ENCODE results near the gene TBC1D2B. TPM values are rescaled to one million over a fixed set of nuclear protein-coding genes. Genes with fewer than 3 reads are reported as not detected.

Gene TBC1D2B
- total and polyA plus RNA-seq, 4 donors: 21.8 to 62.9 (median 38.9) TPM

DNA sequence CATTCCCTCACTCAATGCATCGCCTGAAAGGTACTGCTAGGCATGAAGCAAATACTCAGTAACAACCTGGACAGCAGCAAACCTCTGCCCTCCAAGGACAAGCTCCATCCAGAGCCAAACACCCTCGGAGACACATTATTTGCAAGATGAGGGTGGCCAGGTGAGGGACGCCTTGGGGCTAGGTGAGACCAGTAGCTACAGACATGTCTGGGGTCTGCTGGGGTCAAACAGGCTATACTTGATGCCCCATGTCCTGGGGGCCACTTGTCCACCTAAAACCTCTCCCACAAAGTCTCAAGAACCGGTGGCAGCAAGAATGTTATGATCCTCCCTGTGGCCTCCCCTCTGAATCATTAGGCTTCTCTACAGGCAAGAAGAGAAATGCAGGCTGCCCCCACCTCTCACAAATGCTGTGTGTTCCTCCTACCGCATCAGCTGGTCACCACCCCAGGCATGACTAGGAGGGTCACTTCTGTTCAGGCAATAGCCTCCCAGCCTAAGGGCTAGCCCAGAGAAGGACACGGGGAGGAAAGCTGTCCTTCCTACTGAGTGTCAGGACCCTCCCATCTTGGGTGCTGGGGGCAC lies 54.3 kb downstream of the TBC1D2B start:
- no peak for ATAC-seq (ENCODE audit: insufficient read depth, low FRiP score)
- DNase-seq: no peak
- WGBS, 2 donors: 91 to 98% methylated on average over 6 of the region's 6 CpGs
- Histone ChIP-seq H3K9me3 (ENCODE audit: control insufficient read depth in 4 of 4, insufficient read depth in 3 of 4, low read length in 3 of 4) (no peaks in the 10 kb centered on the region), H3K27ac (ENCODE audit: low read depth in 1 of 2, low read length in 1 of 2) (peak overlapping the region in 1 of 2 donors; percentile 1), H3K36me3 (ENCODE audit: control insufficient read depth in 4 of 4, insufficient read depth in 4 of 4, low read length in 4 of 4) (peaks cover 5 to 45% (median 32%) of the 10 kb centered on the region in 4 donors), H3K4me1 (ENCODE audit: control insufficient read depth in 5 of 5, insufficient read depth in 5 of 5, low read length in 5 of 5) (peaks cover 0 to 29% (median 17%) of the 10 kb centered on the region in 5 donors), H3K4me3 (no peak overlapping the region), H3K9ac (ENCODE audit: insufficient read depth in 1 of 2, low read length in 2 of 2) (no peak overlapping the region), H3K27me3 (ENCODE audit: control insufficient read depth in 3 of 3, insufficient read depth in 3 of 3, low read length in 2 of 3) (no peaks in the 10 kb centered on the region)
- TF ChIP-seq, protein P1, sequence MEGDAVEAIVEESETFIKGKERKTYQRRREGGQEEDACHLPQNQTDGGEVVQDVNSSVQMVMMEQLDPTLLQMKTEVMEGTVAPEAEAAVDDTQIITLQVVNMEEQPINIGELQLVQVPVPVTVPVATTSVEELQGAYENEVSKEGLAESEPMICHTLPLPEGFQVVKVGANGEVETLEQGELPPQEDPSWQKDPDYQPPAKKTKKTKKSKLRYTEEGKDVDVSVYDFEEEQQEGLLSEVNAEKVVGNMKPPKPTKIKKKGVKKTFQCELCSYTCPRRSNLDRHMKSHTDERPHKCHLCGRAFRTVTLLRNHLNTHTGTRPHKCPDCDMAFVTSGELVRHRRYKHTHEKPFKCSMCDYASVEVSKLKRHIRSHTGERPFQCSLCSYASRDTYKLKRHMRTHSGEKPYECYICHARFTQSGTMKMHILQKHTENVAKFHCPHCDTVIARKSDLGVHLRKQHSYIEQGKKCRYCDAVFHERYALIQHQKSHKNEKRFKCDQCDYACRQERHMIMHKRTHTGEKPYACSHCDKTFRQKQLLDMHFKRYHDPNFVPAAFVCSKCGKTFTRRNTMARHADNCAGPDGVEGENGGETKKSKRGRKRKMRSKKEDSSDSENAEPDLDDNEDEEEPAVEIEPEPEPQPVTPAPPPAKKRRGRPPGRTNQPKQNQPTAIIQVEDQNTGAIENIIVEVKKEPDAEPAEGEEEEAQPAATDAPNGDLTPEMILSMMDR (IDR thresholded peaks at IDR 0.05; ENCODE audit: control extremely low read depth, extremely low read depth): no peak

DNA sequence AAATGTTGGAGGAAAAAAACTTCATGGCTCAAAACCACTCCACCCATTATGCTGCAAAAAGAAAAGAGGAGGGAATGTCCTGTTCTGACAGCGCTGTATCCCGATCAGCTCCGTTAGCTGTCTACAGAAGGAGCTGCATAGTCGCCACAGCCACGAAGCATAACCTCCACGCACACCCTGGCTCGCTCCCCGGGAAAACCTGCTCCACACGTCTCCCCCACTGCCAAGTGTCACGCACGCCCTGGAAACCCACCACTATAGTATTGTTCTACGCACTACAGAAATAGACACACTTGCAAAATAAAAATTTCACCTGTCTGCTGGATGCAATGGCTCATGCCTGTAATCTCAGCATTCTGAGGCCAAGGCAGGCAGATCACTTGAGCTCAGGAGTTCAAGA lies 55.8 kb downstream of the TBC1D2B start:
- H3K4me1 ChIP-seq (ENCODE audit: control insufficient read depth in 5 of 5, insufficient read depth in 5 of 5, low read length in 5 of 5): peaks cover 0 to 29% (median 17%) of the 10 kb centered on the region in 5 donors
- WGBS, 2 donors: 71 to 90% methylated on average over 12 of the region's 12 CpGs

DNA sequence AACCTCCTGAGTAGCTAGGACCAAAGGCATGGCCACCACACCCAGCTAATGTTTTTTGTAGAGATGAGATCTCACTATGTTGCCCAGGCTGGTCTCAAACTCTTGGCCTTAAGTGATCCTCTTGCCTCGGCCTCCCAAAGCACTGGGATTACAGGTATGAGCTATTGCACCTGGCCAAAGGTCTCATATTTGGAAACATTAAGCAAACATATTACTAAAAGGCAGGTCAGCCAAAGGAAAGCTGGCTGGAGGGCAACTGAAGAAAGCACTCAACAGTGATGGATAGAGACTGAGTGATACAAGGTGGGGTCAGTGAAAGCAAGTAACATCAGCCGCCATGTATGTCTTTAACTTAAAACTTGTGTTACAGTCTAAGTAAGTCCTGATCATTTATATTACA lies 57.5 kb downstream of the TBC1D2B start:
- peaks cover 12 to 40% (median 32%) of the 10 kb centered on the region in 4 donors for H3K36me3 ChIP-seq (ENCODE audit: control insufficient read depth in 4 of 4, insufficient read depth in 4 of 4, low read length in 4 of 4)
- WGBS, 2 donors: 92 to 96% methylated on average over 2 of the region's 2 CpGs
- DNase-seq: no peak

More for the DNA sequence above, 55.8 kb downstream of the TBC1D2B start:
- TF ChIP-seq, protein P1 (IDR thresholded peaks at IDR 0.05; ENCODE audit: control extremely low read depth, extremely low read depth): no peak
- H3K9me3 ChIP-seq (ENCODE audit: control insufficient read depth in 4 of 4, insufficient read depth in 3 of 4, low read length in 3 of 4): no peaks in the 10 kb centered on the region
- DNase-seq: no peak
- no peak overlapping the region for H3K9ac ChIP-seq (ENCODE audit: insufficient read depth in 1 of 2, low read length in 2 of 2)
- H3K4me3 ChIP-seq: no peak overlapping the region
- no peak overlapping the region for H3K27ac ChIP-seq (ENCODE audit: low read depth in 1 of 2, low read length in 1 of 2)
- H3K27me3 ChIP-seq (ENCODE audit: control insufficient read depth in 3 of 3, insufficient read depth in 3 of 3, low read length in 2 of 3): no peaks in the 10 kb centered on the region
- H3K36me3 ChIP-seq (ENCODE audit: control insufficient read depth in 4 of 4, insufficient read depth in 4 of 4, low read length in 4 of 4): peaks cover 5 to 36% (median 29%) of the 10 kb centered on the region in 4 donors
- no peak for ATAC-seq (ENCODE audit: insufficient read depth, low FRiP score)

More for the DNA sequence above, 57.5 kb downstream of the TBC1D2B start:
- ATAC-seq (ENCODE audit: insufficient read depth, low FRiP score): no peak
- H3K4me1 ChIP-seq (ENCODE audit: control insufficient read depth in 5 of 5, insufficient read depth in 5 of 5, low read length in 5 of 5): peaks cover 0 to 26% (median 16%) of the 10 kb centered on the region in 5 donors
- TF ChIP-seq, protein P1 (IDR thresholded peaks at IDR 0.05; ENCODE audit: control extremely low read depth, extremely low read depth): no peak
- no peak overlapping the region for H3K27ac ChIP-seq (ENCODE audit: low read depth in 1 of 2, low read length in 1 of 2)
- no peak overlapping the region for H3K4me3 ChIP-seq
- H3K27me3 ChIP-seq (ENCODE audit: control insufficient read depth in 3 of 3, insufficient read depth in 3 of 3, low read length in 2 of 3): no peaks in the 10 kb centered on the region
- H3K9me3 ChIP-seq (ENCODE audit: control insufficient read depth in 4 of 4, insufficient read depth in 3 of 4, low read length in 3 of 4): no peaks in the 10 kb centered on the region
- H3K9ac ChIP-seq (ENCODE audit: insufficient read depth in 1 of 2, low read length in 2 of 2): no peak overlapping the region

Measured in lung (tissue), 12 donors.